ENCODE data around the gene YIPF5.

DNA sequence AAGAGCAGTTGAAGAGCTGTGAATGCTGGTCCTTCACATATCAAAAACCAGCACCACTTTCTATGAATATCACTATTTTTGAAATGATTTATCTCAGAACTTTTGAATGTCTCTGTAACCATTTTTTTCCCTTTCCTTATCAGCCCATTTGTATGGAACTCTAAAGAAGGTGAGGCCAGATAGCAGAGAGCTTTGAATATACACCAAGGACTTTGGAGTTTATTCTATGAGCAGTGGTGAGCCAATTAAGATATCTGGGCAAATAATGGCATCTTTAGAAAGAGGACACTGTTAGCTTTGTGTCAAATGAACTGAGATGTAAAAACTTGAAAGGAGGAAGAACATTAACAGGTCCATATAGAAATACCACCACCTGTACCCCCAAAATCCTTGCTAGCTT is 22.2 kb upstream of the YIPF5 start:
- TF ChIP-seq, protein P1, sequence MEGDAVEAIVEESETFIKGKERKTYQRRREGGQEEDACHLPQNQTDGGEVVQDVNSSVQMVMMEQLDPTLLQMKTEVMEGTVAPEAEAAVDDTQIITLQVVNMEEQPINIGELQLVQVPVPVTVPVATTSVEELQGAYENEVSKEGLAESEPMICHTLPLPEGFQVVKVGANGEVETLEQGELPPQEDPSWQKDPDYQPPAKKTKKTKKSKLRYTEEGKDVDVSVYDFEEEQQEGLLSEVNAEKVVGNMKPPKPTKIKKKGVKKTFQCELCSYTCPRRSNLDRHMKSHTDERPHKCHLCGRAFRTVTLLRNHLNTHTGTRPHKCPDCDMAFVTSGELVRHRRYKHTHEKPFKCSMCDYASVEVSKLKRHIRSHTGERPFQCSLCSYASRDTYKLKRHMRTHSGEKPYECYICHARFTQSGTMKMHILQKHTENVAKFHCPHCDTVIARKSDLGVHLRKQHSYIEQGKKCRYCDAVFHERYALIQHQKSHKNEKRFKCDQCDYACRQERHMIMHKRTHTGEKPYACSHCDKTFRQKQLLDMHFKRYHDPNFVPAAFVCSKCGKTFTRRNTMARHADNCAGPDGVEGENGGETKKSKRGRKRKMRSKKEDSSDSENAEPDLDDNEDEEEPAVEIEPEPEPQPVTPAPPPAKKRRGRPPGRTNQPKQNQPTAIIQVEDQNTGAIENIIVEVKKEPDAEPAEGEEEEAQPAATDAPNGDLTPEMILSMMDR (IDR thresholded peaks at IDR 0.05): no peak
- no peak for TF ChIP-seq POLR2A (IDR thresholded peaks at IDR 0.05)
